Measurements from ENCODE around the gene HOTAIR.

GRCh38 chr12:53959314-53959713 lies 15.4 kb downstream of the HOTAIR start:
- no peak for TF ChIP-seq PATZ1 (CRISPR knock-in tag; IDR thresholded peaks at IDR 0.05; ENCODE audit: borderline replicate concordance)
- TF ChIP-seq ZNF8 (CRISPR knock-in tag; IDR thresholded peaks at IDR 0.05), result no peak
- no peak for TF ChIP-seq ARNTL (CRISPR knock-in tag; IDR thresholded peaks at IDR 0.05; ENCODE audit: borderline replicate concordance, low read depth)
- TF ChIP-seq TCF4 (CRISPR knock-in tag; IDR thresholded peaks at IDR 0.05; ENCODE audit: borderline replicate concordance), result no peak
- TF ChIP-seq RARB (CRISPR knock-in tag; IDR thresholded peaks at IDR 0.05), result no peak
- no peak for TF ChIP-seq ZNF565 (CRISPR knock-in tag; conservative IDR thresholded peaks at IDR 0.05; ENCODE audit: low read depth)
- TF ChIP-seq SNAI2 (CRISPR knock-in tag; IDR thresholded peaks at IDR 0.05), result no peak
- TF ChIP-seq CSRNP3 (CRISPR knock-in tag; IDR thresholded peaks at IDR 0.05), result no peak
- no peak for TF ChIP-seq ZNF70 (CRISPR knock-in tag; IDR thresholded peaks at IDR 0.05)
